ENCODE measurements around the gene RBM24.

The RBM24 gene

DNA sequence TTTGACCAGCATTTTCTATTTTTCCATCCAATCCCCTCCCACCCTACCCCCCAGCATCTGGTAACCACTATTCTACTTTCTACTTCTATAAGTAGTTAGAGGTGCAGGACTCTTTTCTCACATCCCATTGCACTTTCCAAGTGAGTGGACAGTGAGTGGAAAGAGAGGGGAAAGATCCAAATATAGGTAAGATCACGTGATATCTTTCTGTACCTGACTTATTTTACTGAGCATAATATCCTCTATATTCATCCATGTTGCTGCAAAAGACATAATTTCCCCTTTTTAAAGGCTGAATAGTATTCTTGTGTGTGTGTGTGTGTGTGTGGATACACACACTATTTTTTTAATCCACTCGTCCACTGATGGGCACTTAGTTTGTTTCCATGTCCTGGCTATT, 18.1 kb downstream of the RBM24 start:
- Histone ChIP-seq H3K27ac (no peak overlapping the region), H3K36me3 (replicated peaks) (no peaks in the 10 kb centered on the region), H3K4me3 (ENCODE audit: low read depth, low read length) (no peak overlapping the region), H3K27me3 (replicated peaks) (no peaks in the 10 kb centered on the region)
- no peak for DNase-seq
- in situ Hi-C loops (cut with HindIII; ENCODE audit: low pct_ligation_motif_present, low sequenced_read_pairs) = no loop called here
- no peak for TF ChIP-seq CTCF (IDR thresholded peaks at IDR 0.05; ENCODE audit: low read depth, low read length, missing control alignments)

DNA sequence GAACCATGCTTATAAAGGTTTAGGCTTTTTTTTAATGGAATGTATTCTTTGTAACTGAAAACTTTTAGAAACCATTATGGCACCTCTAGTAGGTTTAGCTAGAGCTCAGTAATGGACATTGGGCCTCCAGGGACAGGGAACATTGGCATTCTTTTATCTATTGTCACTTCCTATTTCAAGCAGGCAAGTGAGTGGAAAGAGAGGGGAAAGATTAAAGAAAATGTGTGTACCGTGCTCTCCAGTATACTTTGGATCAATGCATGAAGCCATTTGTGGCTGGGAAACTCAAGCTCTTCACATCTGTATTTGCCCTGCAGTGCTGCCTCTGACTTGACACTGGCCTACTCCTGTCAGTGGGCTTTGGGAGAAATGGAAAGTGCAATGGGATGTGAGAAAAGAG, 18.6 kb downstream of the RBM24 start:
- no peak for DNase-seq

GRCh38 chr6:17300637-17301036, 19.5 kb downstream of the RBM24 start:
- no peaks in the 10 kb centered on the region for H3K36me3 ChIP-seq (replicated peaks)
- H3K4me3 ChIP-seq (ENCODE audit: low read depth, low read length) = no peak overlapping the region
- no peak for DNase-seq
- no peak overlapping the region for H3K27ac ChIP-seq
- no peaks in the 10 kb centered on the region for H3K27me3 ChIP-seq (replicated peaks)
- in situ Hi-C loops (cut with HindIII; ENCODE audit: low pct_ligation_motif_present, low sequenced_read_pairs) = no loop called here
- TF ChIP-seq CTCF (IDR thresholded peaks at IDR 0.05; ENCODE audit: low read depth, low read length, missing control alignments) = no peak

More for the DNA sequence above, 18.6 kb downstream of the RBM24 start:
- Histone ChIP-seq H3K36me3 (replicated peaks) (no peaks in the 10 kb centered on the region), H3K27me3 (replicated peaks) (no peaks in the 10 kb centered on the region), H3K4me3 (ENCODE audit: low read depth, low read length) (no peak overlapping the region), H3K27ac (no peak overlapping the region)
- no peak for TF ChIP-seq CTCF (IDR thresholded peaks at IDR 0.05; ENCODE audit: low read depth, low read length, missing control alignments)
- in situ Hi-C loops (cut with HindIII; ENCODE audit: low pct_ligation_motif_present, low sequenced_read_pairs) = no loop called here

GRCh38 chr6:17303444-17303843, 22.3 kb downstream of the RBM24 start:
- Histone ChIP-seq H3K27me3 (replicated peaks) (no peaks in the 10 kb centered on the region), H3K4me3 (ENCODE audit: low read depth, low read length) (no peak overlapping the region), H3K36me3 (replicated peaks) (no peaks in the 10 kb centered on the region), H3K27ac (no peak overlapping the region)
- TF ChIP-seq CTCF (IDR thresholded peaks at IDR 0.05; ENCODE audit: low read depth, low read length, missing control alignments) = no peak
- DNase-seq = no peak
- in situ Hi-C loops (cut with HindIII; ENCODE audit: low pct_ligation_motif_present, low sequenced_read_pairs) = no loop called here

DNA sequence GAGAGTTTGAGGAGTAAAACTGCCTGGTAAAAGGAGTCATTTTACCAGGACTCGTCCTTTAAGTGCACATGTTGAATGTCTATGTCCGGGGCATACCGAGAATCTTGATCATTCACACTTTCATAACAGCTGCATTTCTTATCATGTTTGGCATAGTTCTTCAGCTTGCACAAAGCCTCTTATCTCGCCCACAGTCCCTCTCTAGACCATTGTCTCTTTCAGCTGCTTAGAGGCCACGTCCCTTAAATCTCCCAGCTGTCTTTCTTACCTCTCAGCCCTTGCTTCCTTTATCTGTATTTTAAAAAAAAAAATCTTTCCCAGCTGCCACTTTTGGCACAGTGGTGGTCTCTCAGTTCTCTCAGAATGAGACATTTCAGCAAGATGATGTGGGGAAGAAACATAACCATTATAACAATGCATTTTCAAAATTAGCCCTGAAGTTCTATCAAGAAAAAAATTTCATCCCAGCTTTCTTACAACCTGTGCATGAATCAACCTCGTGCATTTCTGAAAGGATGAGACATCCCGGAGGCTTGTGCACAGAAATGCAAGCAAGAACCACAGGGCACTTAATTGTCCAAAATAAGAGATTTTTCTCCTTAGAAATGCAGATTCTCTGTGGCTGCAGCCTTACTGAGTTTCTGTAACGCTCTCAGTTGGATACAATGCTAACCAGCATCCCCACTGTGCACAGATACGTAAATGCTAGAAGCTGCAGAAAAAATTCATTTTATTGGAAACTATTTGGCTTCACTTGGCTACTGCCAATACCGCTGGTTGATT, 24.2 kb downstream of the RBM24 start:
- in situ Hi-C loops (cut with HindIII; ENCODE audit: low pct_ligation_motif_present, low sequenced_read_pairs) = no loop called here
- DNase-seq = peak; percentile 38

More for the DNA sequence above, 24.2 kb downstream of the RBM24 start:
- Histone ChIP-seq H3K4me3 (ENCODE audit: low read depth, low read length) (no peak overlapping the region), H3K27ac (no peak overlapping the region), H3K27me3 (replicated peaks) (no peaks in the 10 kb centered on the region), H3K36me3 (replicated peaks) (no peaks in the 10 kb centered on the region)
- TF ChIP-seq CTCF (IDR thresholded peaks at IDR 0.05; ENCODE audit: low read depth, low read length, missing control alignments) = no peak

Measured in brain microvascular endothelial cell (primary cell).